NB4 (cell line): ENCODE data around the gene KLF6.

Experiments
- MYC ChIP-seq: IDR thresholded peaks from 2 replicates; pipeline ENCODE4 v1.6.1; 2011; ENCODE audit warnings: low read depth, low read length
- POLR2A ChIP-seq: IDR thresholded peaks from 2 replicates; pipeline ENCODE4 v1.6.1; 2011; ENCODE audit warnings: mild to moderate bottlenecking; ENCODE audit not compliant: insufficient read length; ENCODE audit errors: extremely low read depth
- TF ChIP-seq, protein P1 (sequence below): IDR thresholded peaks from 2 replicates; pipeline ENCODE4 v1.6.1; 2011; ENCODE audit warnings: low read depth, low read length
- TF ChIP-seq, protein P2 (sequence below): IDR thresholded peaks from one replicate; pipeline ENCODE4 v1.5.1; 2012; ENCODE audit warnings: low read depth, low read length

GRCh38 chr10:3734111-3734510 lies 50.9 kb downstream of the KLF6 start:
- TF ChIP-seq POLR2A (no peak), MYC (no peak)
- TF ChIP-seq, protein P1, sequence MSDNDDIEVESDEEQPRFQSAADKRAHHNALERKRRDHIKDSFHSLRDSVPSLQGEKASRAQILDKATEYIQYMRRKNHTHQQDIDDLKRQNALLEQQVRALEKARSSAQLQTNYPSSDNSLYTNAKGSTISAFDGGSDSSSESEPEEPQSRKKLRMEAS: no peak
- TF ChIP-seq, protein P2, sequence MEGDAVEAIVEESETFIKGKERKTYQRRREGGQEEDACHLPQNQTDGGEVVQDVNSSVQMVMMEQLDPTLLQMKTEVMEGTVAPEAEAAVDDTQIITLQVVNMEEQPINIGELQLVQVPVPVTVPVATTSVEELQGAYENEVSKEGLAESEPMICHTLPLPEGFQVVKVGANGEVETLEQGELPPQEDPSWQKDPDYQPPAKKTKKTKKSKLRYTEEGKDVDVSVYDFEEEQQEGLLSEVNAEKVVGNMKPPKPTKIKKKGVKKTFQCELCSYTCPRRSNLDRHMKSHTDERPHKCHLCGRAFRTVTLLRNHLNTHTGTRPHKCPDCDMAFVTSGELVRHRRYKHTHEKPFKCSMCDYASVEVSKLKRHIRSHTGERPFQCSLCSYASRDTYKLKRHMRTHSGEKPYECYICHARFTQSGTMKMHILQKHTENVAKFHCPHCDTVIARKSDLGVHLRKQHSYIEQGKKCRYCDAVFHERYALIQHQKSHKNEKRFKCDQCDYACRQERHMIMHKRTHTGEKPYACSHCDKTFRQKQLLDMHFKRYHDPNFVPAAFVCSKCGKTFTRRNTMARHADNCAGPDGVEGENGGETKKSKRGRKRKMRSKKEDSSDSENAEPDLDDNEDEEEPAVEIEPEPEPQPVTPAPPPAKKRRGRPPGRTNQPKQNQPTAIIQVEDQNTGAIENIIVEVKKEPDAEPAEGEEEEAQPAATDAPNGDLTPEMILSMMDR: no peak
